AG08395 (cell line): Measurements from ENCODE around the gene SCNM1.
A peak's percentile ranks its signal among the peaks of the same experiment; 100 is the strongest.
"Not testable (repeated sequence)": the region's sequence is repeated elsewhere in the genome, so short reads cannot be mapped to it uniquely, and the experiment has no call there.

Experiments used
- DNase-seq: peaks from one replicate; pipeline ENCODE4 v3.0.0; 2012; ENCODE audit warnings: mixed read lengths, low spot score

Gene SCNM1

GRCh38 chr1:151193856-151194255 is 27.9 kb downstream of the SCNM1 start:
- DNase-seq, result no peak

- peak; percentile 88 for DNase-seq
These were observed 29.1 kb downstream of the SCNM1 start for GRCh38 chr1:151194894-151195594.

DNA sequence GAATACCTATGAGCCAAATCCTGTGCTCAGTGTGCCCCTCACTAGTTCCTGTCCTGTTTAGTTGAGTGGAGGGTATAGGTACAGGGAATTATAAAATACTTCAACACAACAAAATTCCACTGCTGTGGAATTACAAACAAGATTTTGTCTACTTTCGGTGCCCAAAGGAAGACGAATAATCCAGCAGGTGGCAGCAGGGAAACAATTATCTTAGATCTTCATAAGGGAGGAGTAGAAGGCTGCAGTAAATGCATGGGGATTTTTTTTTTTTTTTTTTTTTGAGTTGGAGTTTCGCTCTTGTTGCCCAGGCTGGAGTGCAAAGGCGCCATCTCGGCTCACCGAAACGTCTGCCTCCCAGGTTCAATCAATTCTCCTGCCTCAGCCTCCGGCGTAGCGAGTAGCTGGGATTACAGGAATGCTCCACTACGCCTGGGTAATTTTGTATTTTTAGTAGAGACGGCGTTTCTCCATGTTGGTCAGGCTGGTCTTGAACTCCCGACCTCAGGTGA is 30.4 kb downstream of the SCNM1 start:
- DNase-seq, result peak; percentile 61

DNA sequence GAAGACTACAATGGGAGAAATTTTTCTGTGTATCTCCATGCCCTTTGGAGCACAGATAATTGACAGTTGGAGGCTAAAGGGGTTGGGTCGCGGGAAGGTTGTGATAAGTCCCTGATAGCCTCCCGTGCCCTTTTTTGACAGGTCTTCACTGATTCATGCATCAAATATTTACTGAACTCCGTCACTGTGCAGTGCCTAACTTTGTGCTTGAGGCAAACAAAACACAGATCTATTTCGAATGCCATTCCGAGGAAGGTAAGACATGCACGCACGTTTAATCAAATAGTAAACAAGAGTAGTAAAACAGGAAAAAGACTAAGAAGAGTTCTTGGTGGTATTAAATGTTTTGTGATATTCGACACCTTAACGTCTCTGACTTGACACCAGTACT is 31.9 kb downstream of the SCNM1 start:
- no peak for DNase-seq

- DNase-seq, result peak; percentile 99
These were observed 32.5 kb downstream of the SCNM1 start, which contains the start of gene PIP5K1A for GRCh38 chr1:151198254-151199127. Gene PIP5K1A (plus strand): TSS chr1:151198552. CDS start chr1:151198997, 445 bp downstream.

GRCh38 chr1:151199873-151200581 is 34.1 kb downstream of the SCNM1 start:
- DNase-seq, result peak; percentile 82

GRCh38 chr1:151205381-151205965 is 39.5 kb downstream of the SCNM1 start:
- DNase-seq, result not testable (repeated sequence)

- peak; percentile 48 for DNase-seq
These were observed 44.9 kb downstream of the SCNM1 start for GRCh38 chr1:151210830-151211229.

- DNase-seq, result no peak
These were observed 46.2 kb downstream of the SCNM1 start for GRCh38 chr1:151211972-151212705.

- no peak for DNase-seq
These were observed 47.6 kb downstream of the SCNM1 start for GRCh38 chr1:151213560-151213959.
